HUES6 (cell line): ENCODE measurements around the gene TDP1.

Experiments
- H3K27ac ChIP-seq: 2 replicates; pipeline ENCODE4 v1.7.0; 2013; ENCODE audit warnings: low read depth, mild to moderate bottlenecking, low read length, inconsistent platforms
- H3K27me3 ChIP-seq: 2 replicates; pipeline ENCODE4 v1.6.1; 2013; ENCODE audit warnings: low read length; ENCODE audit not compliant: control insufficient read depth, insufficient read depth
- H3K36me3 ChIP-seq: 2 replicates; pipeline ENCODE4 v1.6.1; 2013; ENCODE audit warnings: low read length; ENCODE audit not compliant: control insufficient read depth, insufficient read depth
- H3K4me1 ChIP-seq: 2 replicates; pipeline ENCODE4 v1.6.1; 2013; ENCODE audit warnings: low read length; ENCODE audit not compliant: control insufficient read depth, insufficient read depth
- H3K4me3 ChIP-seq: 2 replicates; pipeline ENCODE4 v1.5.1; 2013; ENCODE audit warnings: low read depth, low read length
- H3K9ac ChIP-seq: one replicate; pipeline ENCODE4 v1.6.1; 2013; ENCODE audit warnings: mild to moderate bottlenecking, low read length
- H3K9me3 ChIP-seq: 2 replicates; pipeline ENCODE4 v1.6.1; 2013; ENCODE audit warnings: low read depth, low read length; ENCODE audit not compliant: control insufficient read depth, insufficient read depth

The TDP1 gene

DNA sequence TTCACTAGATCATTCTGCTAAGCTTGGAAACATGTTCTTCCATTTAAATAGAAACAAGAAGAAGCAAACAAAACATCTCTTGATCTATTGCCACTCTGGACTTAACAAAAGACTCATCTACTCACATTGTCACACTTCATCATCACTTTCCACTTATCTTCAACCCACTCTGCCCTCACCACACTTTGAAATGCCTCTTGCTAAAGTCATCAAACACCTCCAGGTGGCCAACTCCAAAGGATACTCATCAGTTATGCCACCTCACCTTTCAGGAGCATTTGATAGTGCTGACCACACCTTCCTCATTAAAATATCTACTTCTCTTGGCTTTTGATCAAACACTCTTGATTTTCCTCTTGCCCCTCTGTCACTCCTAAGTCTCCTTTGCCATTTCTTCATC lies 8.4 kb upstream of the TDP1 start:
- Histone ChIP-seq H3K4me1 (no peaks in the 10 kb centered on the region), H3K27me3 (no peaks in the 10 kb centered on the region), H3K27ac (no peak overlapping the region), H3K9ac (no peak overlapping the region), H3K9me3 (no peaks in the 10 kb centered on the region), H3K4me3 (no peak overlapping the region), H3K36me3 (peaks cover 17% of the 10 kb centered on the region)

DNA sequence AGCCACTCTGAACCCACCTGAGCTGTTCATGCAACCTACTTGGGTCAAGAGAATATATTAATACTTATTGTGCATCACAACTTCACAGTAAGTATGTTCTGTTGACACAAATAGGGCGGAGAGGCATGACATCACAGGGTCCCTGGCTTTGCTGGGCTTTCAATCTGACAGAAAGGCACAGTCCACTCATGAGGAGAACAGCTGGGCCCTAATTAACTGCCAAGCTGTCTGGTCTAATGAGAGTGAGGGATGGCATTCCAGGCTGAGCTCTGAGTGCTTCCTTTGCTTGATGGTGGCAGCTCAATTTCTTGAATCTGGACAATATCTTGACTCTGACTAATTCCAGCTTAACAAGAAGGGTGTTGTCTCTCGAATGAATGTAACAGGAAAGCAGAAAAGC lies 3.2 kb upstream of the TDP1 start:
- peaks cover 9% of the 10 kb centered on the region; the same call in 1 of the 2 replicates for H3K4me1 ChIP-seq
- no peak overlapping the region for H3K27ac ChIP-seq
- no peaks in the 10 kb centered on the region for H3K27me3 ChIP-seq
- H3K9me3 ChIP-seq = no peaks in the 10 kb centered on the region
- H3K36me3 ChIP-seq = peaks cover 24% of the 10 kb centered on the region
- H3K9ac ChIP-seq = no peak overlapping the region
- no peak overlapping the region for H3K4me3 ChIP-seq

DNA sequence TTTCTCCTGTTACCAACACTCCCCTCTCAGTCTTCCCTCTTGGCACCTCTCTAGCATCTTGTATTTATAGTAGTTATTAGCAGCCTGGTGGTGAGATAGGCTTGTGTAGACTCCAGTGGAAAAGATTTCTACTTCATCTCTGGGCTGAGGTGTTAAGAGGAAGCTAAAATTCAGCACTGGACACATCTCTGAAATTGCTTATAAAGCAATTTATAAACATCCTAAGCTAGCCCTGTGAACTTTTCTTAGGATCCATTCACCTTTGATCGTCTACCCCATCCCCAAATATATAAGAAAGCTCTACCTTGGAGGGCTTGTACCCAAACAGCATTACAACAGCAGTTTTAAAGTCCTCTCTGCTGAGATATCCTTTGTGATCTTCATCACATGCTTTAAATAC lies 2.1 kb upstream of the TDP1 start:
- H3K4me1 ChIP-seq = peaks cover 18% of the 10 kb centered on the region; the same call in 1 of the 2 replicates
- H3K27me3 ChIP-seq = no peaks in the 10 kb centered on the region
- H3K9me3 ChIP-seq = no peaks in the 10 kb centered on the region
- peak overlapping the region; percentile 88 for H3K4me3 ChIP-seq
- peaks cover 35% of the 10 kb centered on the region for H3K36me3 ChIP-seq
- H3K9ac ChIP-seq = no peak overlapping the region
- H3K27ac ChIP-seq = no peak overlapping the region

GRCh38 chr14:89954070-89955021 lies 1.4 kb upstream of the TDP1 start, which contains the start of gene EFCAB11:
TSS of gene EFCAB11 (minus strand) at chr14:89954730. CDS start at chr14:89954660, 70 bp downstream.
- Histone ChIP-seq H3K4me3 (peak within 1 kb of the TSS; percentile 88), H3K4me1 (peaks cover 18% of the 10 kb centered on the region; the same call in 1 of the 2 replicates), H3K9ac (peak within 1 kb of the TSS; percentile 84), H3K9me3 (no peaks in the 10 kb centered on the region), H3K27ac (peak within 1 kb of the TSS; percentile 11; the same call in 1 of the 2 replicates), H3K36me3 (peaks cover 34% of the 10 kb centered on the region), H3K27me3 (no peaks in the 10 kb centered on the region)

DNA sequence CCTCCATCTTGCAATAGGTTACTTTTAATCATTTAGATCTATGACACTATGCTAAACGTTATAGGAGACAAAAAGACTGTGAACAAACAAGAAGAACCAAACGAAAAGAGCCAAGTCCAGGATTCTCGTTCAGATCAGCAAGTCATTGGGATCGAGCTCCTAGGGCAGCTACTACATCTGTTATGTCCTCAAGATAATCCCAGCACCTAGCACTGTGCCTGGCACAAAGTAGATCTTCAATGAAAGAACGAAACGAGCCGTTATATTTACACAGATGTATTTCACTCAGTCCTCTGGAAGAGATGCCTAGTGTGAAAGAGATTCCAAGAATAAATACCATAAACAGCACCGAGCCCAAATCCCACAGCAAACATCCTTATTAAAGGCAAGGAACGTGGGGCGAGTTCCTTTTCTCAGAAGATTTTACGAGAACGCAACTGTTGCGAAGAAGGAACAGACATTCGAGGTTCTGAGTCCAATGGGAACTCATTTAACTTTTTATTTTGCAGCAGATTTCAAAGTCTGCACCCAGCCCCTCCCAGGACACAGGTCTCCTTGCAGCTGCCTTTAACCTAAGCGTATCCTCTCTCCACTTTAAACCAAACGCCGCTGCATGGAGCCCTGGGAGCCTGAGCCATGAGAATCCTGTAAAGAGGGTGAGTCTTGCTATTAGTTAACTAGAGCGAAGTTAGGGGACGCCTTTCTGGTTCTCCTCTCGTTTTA lies 544 bp upstream of the TDP1 start:
- peak overlapping the region; percentile 88 for H3K4me3 ChIP-seq
- H3K36me3 ChIP-seq = peaks cover 26% of the 10 kb centered on the region; the same call in 1 of the 2 replicates
- no peaks in the 10 kb centered on the region for H3K9me3 ChIP-seq
- H3K4me1 ChIP-seq = peaks cover 23% of the 10 kb centered on the region
- H3K9ac ChIP-seq = peak overlapping the region; percentile 34
- no peak overlapping the region for H3K27ac ChIP-seq
- H3K27me3 ChIP-seq = no peaks in the 10 kb centered on the region

- peaks cover 34% of the 10 kb centered on the region for H3K4me1 ChIP-seq
- H3K4me3 ChIP-seq = peak overlapping the region; percentile 88
- H3K27me3 ChIP-seq = no peaks in the 10 kb centered on the region
- H3K9me3 ChIP-seq = no peaks in the 10 kb centered on the region
- H3K9ac ChIP-seq = peak overlapping the region; percentile 73
- H3K27ac ChIP-seq = no peak overlapping the region
- H3K36me3 ChIP-seq = peaks cover 19% of the 10 kb centered on the region; the same call in 1 of the 2 replicates
These were observed 908 bp downstream of the TDP1 start for GRCh38 chr14:89956661-89957009.

GRCh38 chr14:89957376-89957775 lies 1.6 kb downstream of the TDP1 start:
- no peaks in the 10 kb centered on the region for H3K27me3 ChIP-seq
- H3K9ac ChIP-seq = no peak overlapping the region
- H3K4me1 ChIP-seq = peaks cover 34% of the 10 kb centered on the region
- peaks cover 21% of the 10 kb centered on the region; the same call in 1 of the 2 replicates for H3K36me3 ChIP-seq
- no peak overlapping the region for H3K27ac ChIP-seq
- H3K4me3 ChIP-seq = peak overlapping the region; percentile 88; the same call in 1 of the 2 replicates
- no peaks in the 10 kb centered on the region for H3K9me3 ChIP-seq

GRCh38 chr14:89957791-89958190 lies 2.1 kb downstream of the TDP1 start:
- no peaks in the 10 kb centered on the region for H3K27me3 ChIP-seq
- no peaks in the 10 kb centered on the region for H3K9me3 ChIP-seq
- peaks cover 34% of the 10 kb centered on the region for H3K4me1 ChIP-seq
- no peak overlapping the region for H3K9ac ChIP-seq
- H3K36me3 ChIP-seq = peaks cover 17% of the 10 kb centered on the region; the same call in 1 of the 2 replicates
- peak overlapping the region; percentile 88; the same call in 1 of the 2 replicates for H3K4me3 ChIP-seq
- H3K27ac ChIP-seq = no peak overlapping the region

- H3K36me3 ChIP-seq = peaks cover 28% of the 10 kb centered on the region
- no peak overlapping the region for H3K9ac ChIP-seq
- H3K27me3 ChIP-seq = no peaks in the 10 kb centered on the region
- no peak overlapping the region for H3K27ac ChIP-seq
- peaks cover 30% of the 10 kb centered on the region for H3K4me1 ChIP-seq
- no peaks in the 10 kb centered on the region for H3K9me3 ChIP-seq
- H3K4me3 ChIP-seq = no peak overlapping the region
These were observed 3.2 kb downstream of the TDP1 start for GRCh38 chr14:89958966-89959365.

DNA sequence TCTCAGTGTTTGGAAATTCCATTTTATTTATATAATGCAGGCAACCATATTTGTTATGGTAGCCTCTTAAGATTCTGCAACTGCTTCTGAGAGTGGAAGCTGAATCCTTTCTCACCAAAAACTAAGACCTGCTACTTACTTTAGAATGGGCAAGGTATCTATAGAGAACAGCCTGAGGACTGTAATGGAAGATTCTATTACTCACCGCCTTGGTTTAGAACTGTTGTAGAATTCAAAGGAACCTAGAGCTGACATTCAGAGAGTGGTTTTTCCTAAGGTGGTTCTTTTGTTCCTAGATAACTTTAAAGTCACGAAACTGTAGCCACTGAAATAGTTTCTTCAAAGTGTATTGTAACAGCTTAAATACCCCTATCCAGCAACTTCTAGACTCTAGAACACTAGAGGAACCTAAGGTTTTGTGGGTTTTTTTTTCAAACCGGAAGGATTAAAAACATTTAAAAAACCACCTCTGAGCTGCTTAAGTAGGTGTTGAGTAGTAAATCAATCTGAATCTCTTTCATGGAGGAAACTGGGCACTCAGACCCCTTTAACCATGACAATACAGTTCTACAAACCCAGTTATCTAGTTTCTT lies 4.2 kb downstream of the TDP1 start:
- peaks cover 30% of the 10 kb centered on the region for H3K4me1 ChIP-seq
- no peaks in the 10 kb centered on the region for H3K9me3 ChIP-seq
- peaks cover 38% of the 10 kb centered on the region for H3K36me3 ChIP-seq
- no peak overlapping the region for H3K9ac ChIP-seq
- no peaks in the 10 kb centered on the region for H3K27me3 ChIP-seq
- no peak overlapping the region for H3K4me3 ChIP-seq
- H3K27ac ChIP-seq = 0 out of 2 replicates have a peak overlapping the region, but pooled peaks have one; percentile 23
